Stimulated activated CD8-positive, alpha-beta memory T cell treated with anti-CD3 and anti-CD28 coated beads, Interleukin-12 subunit alpha, Interleukin-12 subunit beta, amount 100 ng/mL, for 24 hours (primary cell): ENCODE measurements around the gene LANCL2.

Experiments
- DNase-seq: peaks from one replicate; pipeline ENCODE4 v3.0.0-alpha.2; 2020; ENCODE audit errors: extremely low read depth

LANCL2 gene

GRCh38 chr7:55437375-55437774 lies 72.2 kb downstream of the LANCL2 start:
- DNase-seq: no peak

GRCh38 chr7:55438085-55438756 lies 73.1 kb downstream of the LANCL2 start:
- no peak for DNase-seq

- no peak for DNase-seq
These were observed 73.8 kb downstream of the LANCL2 start for GRCh38 chr7:55438757-55439525.

DNA sequence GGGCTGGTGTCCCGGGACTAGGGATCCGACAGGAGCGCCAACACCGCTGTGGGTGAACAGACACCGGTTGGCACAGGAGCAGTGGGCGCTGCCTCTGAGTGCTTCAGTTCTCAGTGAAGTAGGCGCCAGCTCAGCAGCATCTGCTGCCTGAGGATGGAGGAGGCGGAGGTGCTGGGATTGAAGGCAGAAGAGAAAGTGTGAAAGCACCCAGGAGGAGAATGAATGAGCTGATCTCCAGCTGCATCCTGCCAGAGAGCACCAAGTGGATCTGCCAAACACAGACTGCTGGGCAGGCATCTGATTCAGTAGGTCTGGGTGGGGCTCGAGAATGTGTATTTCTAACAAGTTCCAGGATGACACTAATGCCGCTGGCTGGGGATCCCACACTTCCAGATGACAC lies 74.5 kb downstream of the LANCL2 start:
- no peak for DNase-seq

DNA sequence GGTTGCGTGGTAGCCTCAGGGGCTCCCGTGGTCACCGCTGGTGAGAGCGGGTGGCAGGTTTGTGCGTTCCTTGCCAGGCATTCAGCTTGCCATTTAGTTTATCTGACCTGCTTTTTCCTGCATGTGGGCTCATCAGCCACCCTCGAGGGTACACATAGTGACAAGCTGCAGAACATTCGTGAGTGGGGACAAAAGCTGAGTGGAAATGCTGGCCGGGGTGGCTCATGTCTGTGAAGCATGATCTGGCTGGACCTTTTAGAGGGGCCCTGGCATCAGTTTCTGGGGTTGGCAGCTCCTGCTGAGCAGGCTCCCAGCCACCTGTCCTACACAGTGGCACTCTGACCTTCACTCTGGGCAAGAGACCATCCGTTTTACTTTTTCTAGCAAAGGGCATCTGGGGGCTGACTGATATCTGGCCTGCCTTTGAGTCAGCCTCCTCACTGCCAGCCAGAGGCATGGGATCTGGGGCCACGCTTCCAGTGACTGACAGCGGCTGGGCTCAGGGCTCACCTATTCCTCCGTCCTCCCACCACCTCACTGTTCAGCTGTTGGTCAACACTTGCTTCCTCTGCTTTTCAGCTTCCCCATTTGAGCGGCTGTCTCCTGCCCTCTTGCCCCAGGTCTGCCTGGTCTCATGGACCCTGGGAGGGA lies 75.0 kb downstream of the LANCL2 start:
- no peak for DNase-seq

DNA sequence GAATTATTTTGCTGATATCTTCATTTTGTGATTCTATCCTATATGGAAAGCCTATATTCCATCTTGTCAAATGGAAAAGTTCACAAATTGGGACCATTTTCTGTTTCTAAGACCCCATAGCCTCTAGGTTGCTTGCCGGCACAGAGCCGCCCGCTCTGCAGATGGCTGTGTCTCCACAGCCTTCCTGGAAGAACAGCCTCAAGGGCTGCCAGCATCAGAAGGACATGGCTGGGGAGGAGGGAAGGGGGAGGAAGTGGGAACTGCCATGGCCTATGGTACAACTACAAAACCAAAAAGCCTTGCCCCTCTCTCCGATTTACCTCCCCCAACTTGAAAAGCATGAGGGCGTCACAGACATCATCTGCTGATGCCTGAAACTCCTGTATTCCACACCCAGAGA lies 75.9 kb downstream of the LANCL2 start:
- DNase-seq: no peak

DNA sequence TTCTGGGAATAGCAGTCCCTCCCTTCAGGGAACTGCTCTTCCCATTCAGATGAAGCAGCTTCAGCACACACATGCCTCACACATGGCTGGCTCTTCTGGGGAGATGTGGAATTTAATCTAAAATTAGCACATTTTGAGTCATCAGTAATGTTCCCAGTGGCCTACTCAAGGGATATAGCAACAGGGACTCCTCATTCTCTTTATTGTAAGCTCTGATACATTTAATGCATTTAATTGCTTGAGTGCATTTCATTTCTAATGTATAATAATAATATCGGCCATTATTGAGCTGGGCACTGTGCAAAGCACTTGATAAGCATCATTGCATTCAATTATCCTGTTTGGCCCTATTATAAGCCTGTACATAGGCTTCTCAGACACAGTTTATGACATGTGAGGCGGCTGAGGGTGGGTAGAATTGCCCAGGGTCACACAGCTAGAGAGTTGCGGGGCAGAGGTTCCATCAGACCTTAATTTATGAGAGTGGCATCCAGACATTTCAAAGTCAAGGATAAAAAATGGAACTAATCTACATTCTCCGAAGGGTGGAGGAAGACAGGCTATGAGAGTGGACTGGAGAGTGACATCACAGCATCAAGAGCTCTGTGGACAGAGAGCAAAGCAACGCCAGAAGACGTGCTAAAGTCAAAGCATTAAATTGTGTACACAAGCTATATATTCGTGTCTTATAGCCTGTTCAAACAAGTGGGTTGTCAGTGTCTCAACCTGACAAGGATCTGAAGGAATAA lies 76.8 kb downstream of the LANCL2 start:
- DNase-seq: no peak

DNA sequence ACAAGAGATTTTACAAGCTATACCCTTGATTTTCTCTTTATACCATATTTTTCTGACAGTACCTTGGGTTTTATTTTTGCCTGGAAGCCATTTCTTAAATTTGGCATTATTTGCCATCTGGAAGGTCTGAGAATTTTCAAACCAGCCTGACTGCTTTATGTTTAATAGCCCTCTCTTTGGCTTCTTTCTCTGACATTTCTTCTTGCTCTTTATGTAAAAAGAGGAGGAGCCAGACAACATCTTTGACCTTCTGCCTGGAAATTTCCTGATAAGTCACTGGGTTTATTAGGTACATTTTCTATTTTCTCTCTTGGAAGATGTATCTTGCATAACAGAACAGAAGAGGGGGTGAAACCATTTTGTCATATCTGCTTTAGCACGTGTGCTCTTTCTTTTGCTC lies 79.6 kb downstream of the LANCL2 start:
- no peak for DNase-seq

DNA sequence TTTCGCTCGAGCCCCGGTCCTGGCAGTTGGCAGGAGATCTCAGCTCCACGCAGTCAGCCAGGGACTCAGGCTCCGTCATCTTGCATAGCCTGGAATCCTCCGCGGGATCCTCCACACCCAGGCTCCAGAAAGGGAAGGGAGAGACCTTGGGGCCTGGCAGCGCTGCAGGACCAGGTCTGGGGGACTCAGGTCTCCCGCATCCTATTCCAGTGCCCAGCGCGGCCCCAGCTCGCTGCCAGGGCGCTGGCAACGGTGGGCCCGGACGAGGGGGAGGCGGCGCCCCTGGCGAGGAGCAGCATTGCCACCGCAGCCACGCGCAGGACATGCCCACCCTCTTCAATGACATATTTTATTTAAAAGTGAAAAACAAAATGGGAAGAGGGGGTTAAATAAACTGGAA lies 83.4 kb downstream of the LANCL2 start:
- DNase-seq: no peak

- DNase-seq: no peak
These were observed 84.3 kb downstream of the LANCL2 start for GRCh38 chr7:55449205-55449991.

GRCh38 chr7:55449992-55450535 lies 84.9 kb downstream of the LANCL2 start:
- DNase-seq: no peak

DNA sequence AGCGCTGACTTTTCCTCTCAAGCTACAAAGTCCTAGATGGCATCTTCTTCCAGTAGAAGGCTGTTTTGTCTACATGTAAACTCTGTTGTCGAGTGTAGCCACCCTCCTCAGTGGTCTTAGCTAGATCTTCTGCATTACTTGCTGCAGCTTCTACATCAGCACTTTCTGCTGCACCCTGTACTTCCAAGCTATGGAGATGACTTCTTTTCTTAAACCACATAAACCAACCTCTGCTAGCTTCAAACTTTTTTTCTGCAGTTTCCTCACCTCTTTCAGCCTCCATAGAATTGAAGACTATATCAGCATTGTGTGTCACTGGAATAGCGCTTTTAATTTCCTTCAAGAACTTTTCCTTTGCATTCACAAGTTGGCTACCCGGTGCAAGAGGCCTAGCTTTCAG lies 87.8 kb downstream of the LANCL2 start:
- DNase-seq: no peak

GRCh38 chr7:55457801-55458200 lies 92.7 kb downstream of the LANCL2 start:
- DNase-seq: no peak

GRCh38 chr7:55458351-55458750 lies 93.2 kb downstream of the LANCL2 start:
- no peak for DNase-seq

GRCh38 chr7:55463686-55464262 lies 98.6 kb downstream of the LANCL2 start:
- DNase-seq: no peak

- DNase-seq: no peak
These were observed 99.3 kb downstream of the LANCL2 start for GRCh38 chr7:55464422-55464821.

GRCh38 chr7:55465691-55466090 lies 100.6 kb downstream of the LANCL2 start:
- DNase-seq: no peak

DNA sequence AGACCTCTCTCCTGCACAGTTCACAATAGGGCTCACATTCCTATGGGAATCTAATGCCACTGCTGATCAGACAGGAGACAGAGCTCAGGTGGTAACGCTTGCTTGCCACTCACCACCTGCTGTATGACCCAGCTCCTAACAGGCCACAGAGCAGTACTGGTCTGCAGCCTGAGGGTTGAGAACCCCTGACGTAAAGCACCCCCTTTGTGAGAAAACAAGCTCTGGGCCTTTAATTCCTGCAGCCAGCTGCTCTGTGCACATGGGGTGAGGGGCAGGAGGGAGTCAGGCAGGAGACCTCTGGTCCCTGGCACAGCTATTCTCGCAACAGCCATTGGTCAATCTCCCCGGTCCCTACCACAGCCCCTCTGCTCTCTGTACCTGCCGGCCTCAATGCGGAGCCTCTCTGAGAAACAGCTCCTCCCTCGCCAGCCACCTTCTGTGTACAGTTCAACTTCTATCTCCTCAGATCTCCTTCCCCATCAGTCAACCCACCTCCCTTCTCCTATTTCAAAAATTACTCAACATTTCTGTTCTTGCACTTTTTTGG lies 102.0 kb downstream of the LANCL2 start:
- no peak for DNase-seq

GRCh38 chr7:55468495-55468894 lies 103.4 kb downstream of the LANCL2 start:
- no peak for DNase-seq

GRCh38 chr7:55469271-55469681 lies 104.1 kb downstream of the LANCL2 start:
- DNase-seq: no peak

DNA sequence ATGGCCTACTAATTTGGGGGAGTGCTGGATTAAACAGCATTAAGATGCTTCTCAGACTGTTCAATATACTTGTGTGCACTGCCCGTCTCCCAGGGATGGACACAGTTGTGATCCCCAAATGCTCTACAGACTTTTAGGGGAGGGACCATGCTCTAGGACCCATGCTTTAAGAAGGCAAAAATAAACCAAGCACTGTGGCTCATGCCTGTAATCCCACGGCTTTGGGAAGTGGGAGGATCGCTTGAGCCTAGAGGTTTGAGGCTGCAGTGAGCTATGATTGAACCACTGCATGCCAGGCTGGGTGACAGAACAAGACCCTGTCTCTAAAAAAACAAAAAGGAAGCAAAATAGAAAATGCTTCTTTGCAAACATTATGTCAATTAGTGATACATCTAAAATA lies 104.6 kb downstream of the LANCL2 start:
- no peak for DNase-seq
